Astrocyte of the spinal cord (primary cell): Measurements from ENCODE around the gene HIVEP3.

Experiments
- DNase-seq: peaks from one replicate; pipeline ENCODE4 v3.0.0; 2011; ENCODE audit warnings: low read depth, low spot score
- H3K4me3 ChIP-seq: 2 replicates; pipeline ENCODE4 v1.5.1; 2011; ENCODE audit warnings: low read depth, mild to moderate bottlenecking, low read length, moderate library complexity
- in situ Hi-C: cut with HindIII; loops from 2 replicates; pipeline ENCODE4 v1.10.0; 2017; ENCODE audit warnings: low sequenced_read_pairs
- TF ChIP-seq, protein P1 (sequence below): IDR thresholded peaks from 2 replicates; pipeline ENCODE4 v1.5.1; 2012; ENCODE audit warnings: low read depth, mild to moderate bottlenecking, low read length, inconsistent platforms

HIVEP3 gene

DNA sequence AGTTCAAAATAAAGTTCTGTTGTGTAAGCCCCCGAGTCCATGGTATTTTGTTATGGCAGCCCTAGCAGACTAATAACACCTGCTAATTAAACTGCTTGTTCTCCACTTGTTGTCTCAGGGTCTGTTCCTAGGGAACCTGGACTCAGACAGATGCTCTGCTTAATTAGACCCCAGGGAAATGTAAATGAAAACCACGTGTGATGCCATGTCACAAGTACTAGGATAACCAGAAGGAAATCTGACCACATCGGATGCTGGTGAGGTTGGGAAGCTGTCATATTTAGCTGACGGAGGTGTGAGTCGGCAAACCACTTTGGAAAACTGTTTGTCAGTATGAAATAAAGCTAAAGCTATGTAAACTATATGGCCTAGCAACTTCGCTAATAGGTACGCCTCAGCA, 453.8 kb downstream of the HIVEP3 start:
- DNase-seq: no peak
- in situ Hi-C loops: no loop called here
- TF ChIP-seq, protein P1, sequence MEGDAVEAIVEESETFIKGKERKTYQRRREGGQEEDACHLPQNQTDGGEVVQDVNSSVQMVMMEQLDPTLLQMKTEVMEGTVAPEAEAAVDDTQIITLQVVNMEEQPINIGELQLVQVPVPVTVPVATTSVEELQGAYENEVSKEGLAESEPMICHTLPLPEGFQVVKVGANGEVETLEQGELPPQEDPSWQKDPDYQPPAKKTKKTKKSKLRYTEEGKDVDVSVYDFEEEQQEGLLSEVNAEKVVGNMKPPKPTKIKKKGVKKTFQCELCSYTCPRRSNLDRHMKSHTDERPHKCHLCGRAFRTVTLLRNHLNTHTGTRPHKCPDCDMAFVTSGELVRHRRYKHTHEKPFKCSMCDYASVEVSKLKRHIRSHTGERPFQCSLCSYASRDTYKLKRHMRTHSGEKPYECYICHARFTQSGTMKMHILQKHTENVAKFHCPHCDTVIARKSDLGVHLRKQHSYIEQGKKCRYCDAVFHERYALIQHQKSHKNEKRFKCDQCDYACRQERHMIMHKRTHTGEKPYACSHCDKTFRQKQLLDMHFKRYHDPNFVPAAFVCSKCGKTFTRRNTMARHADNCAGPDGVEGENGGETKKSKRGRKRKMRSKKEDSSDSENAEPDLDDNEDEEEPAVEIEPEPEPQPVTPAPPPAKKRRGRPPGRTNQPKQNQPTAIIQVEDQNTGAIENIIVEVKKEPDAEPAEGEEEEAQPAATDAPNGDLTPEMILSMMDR: no peak
- H3K4me3 ChIP-seq: no peak overlapping the region

DNA sequence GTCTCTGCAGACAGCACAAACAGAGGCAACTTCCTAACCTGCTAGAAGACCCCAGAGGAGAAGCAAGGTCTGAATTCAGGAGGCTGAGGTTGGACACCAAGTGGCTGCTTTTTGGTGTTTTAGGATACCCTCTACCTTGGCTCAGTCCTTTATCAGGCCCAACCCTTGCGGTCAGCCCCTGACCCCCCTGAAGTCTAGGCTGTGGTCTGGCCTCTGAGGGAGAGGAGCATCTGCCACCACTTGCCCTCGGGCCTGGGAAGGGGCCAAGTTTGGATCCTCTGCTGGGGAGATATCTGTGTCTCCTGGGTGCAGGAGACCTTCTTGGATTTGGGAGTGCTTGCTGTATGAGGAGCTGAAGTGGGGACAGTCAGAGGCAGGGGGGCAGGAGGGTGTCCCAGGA, 455.2 kb downstream of the HIVEP3 start:
- no peak overlapping the region for H3K4me3 ChIP-seq
- DNase-seq: no peak
- in situ Hi-C loops: no loop called here
- TF ChIP-seq, protein P1: no peak

DNA sequence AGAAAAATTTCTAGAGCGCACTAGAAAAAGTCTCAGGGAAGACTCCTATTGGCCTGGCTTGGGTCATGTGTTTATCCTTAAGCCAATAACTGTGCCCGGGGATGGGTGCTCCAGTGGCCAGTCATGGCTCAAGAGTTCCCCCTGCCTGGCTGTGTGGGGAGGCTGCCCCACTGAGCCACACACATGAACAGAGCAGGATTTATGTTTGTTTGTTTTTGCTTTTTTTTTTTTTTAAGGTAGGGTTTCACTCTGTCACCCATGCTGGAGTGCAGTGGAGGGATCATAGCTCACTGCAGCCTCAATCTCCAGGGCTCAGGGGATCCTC, 456.1 kb downstream of the HIVEP3 start:
- no peak overlapping the region for H3K4me3 ChIP-seq
- in situ Hi-C loops: no loop called here
- DNase-seq: no peak
- TF ChIP-seq, protein P1: no peak

DNA sequence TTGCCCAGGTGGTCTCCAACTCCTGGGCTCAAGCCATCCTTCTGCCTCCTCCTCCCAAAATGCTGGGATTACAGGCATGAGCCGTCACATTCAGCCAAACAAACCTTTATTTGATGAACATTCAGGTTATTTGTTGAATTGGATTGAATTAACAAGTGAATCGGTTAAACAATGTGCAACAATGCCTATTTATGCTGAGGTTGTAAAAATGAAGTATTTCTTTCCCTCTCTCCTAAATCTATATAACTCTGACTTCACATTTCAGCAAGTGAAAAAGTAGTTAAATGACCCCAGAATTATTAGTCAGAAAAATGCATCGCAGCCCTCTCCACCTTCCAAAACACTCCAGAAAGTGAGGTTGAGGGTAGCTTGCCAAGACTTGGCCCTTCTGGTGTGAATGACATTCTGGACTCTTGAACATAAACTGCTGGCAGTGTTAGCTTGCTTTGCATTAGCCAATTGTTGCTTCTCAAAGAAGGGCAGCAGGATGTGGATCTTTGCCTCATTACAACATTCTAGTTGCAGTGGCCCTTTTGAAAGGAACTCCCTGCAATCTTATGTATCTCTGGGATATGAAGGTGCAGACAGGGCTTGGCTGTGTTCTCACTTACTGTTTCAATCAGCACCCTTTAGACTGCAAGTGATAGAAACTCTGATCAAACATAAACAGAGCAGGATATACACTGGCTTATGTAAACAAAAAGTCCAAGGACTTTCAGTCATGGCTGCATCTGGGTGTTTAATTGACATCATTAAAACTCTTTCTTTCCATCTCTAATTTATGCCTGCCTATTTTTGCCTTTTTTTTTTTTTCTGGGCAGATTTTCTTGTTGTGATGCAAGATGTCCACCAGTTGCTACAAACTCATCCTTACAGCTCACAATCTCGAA, 456.7 kb downstream of the HIVEP3 start:
- TF ChIP-seq, protein P1: no peak
- in situ Hi-C loops: no loop called here
- DNase-seq: no peak
- no peak overlapping the region for H3K4me3 ChIP-seq

- TF ChIP-seq, protein P1: no peak
- no peak for DNase-seq
- no peak overlapping the region for H3K4me3 ChIP-seq
- in situ Hi-C loops: no loop called here
These were observed 461.7 kb downstream of the HIVEP3 start for GRCh38 chr1:41456847-41457540.
